K562 (cell line): ENCODE results near the gene EDDM13. TPM values are rescaled to one million over a fixed set of nuclear protein-coding genes. Genes with fewer than 3 reads are reported as not detected.

Experiments
- ATAC-seq: fragments of 200-7000 bp; cut with Tn5 transposase; 3 replicates; pipeline ENCODE4 v1.9.1; 2020; ENCODE audit warnings: moderate library complexity
- BruUV-seq: library from RNA; stranded (reverse); fragments of 400-500 nt; replicated peaks from 2 replicates; lab custom pipeline; 2021; lab: Mats Ljungman, UMichigan
- CTCF ChIA-PET: fragments of 300-600 bp; formaldehyde crosslinking; extraction: SDS; loops from one replicate; lab custom pipeline; 2021; ENCODE audit warnings: low intra/inter-chr PET ratio; lab: Yijun Ruan, JAX
- POLR2A ChIA-PET: fragments of 300-600, 350-650 bp; sonication (Branson Sonifier 250); formaldehyde crosslinking; extraction: SDS; loops from one replicate; lab custom pipeline; 2021; ENCODE audit warnings: antibody characterized with exemption, inconsistent platforms; lab: Yijun Ruan, JAX
- DNase-seq, 4 experiments: peaks; one replicate each; pipeline versions ENCODE4 v3.0.0 to v3.0.0-alpha.2; 2011 to 2018; ENCODE audit warnings: low spot score in 3 of 4, mixed read lengths in 3 of 4; ENCODE audit errors: extremely low read depth in 1 of 4
- FAIRE-seq: peaks from 2 replicates; lab custom pipeline; 2011; peaks lifted over from hg19 to GRCh38; lab: Jason Lieb, UNC
- H2AFZ ChIP-seq: 2 replicates; pipeline ENCODE4 v1.6.0; 2011; ENCODE audit warnings: low read depth, low read length, control low read depth, inconsistent platforms
- H3K27ac ChIP-seq: fragments of 200-600 bp; 3 replicates; pipeline ENCODE4 v1.8.0; 2011; ENCODE audit warnings: low read depth, mild to moderate bottlenecking, control low read depth, inconsistent platforms, low read length, moderate library complexity, mixed read lengths; ENCODE audit errors: extremely low read depth
- H3K27me3 ChIP-seq, 2 experiments: fragments of 300-600 bp in 1 of 2; 2 replicates in 1 of 2; 3 replicates in 1 of 2; pipeline versions ENCODE4 v1.6.0 to v1.8.0; 2011; ENCODE audit warnings: inconsistent platforms in 2 of 2, low read length in 2 of 2, mild to moderate bottlenecking in 1 of 2, mixed read lengths in 1 of 2, moderate library complexity in 1 of 2; ENCODE audit not compliant: control insufficient read depth in 2 of 2, insufficient read depth in 2 of 2
- H3K36me3 ChIP-seq: fragments of 300-600 bp; 3 replicates; pipeline ENCODE4 v1.8.0; 2011; ENCODE audit warnings: mild to moderate bottlenecking, low read length, inconsistent platforms; ENCODE audit not compliant: control insufficient read depth, insufficient read depth
- H3K4me1 ChIP-seq, 2 experiments: fragments of 200-600 bp in 1 of 2; replicated peaks in 1 of 2; 2 replicates in 1 of 2; 3 replicates in 1 of 2; pipeline versions ENCODE4 v1.5.1 to v1.8.0; 2011; ENCODE audit warnings: inconsistent platforms in 2 of 2, low read length in 2 of 2, mild to moderate bottlenecking in 1 of 2, mixed read lengths in 1 of 2, moderate library complexity in 1 of 2; ENCODE audit not compliant: control insufficient read depth in 2 of 2, insufficient read depth in 2 of 2
- H3K4me2 ChIP-seq: 2 replicates; pipeline ENCODE4 v1.6.1; 2011; ENCODE audit warnings: low read length, control low read depth, inconsistent platforms, mixed read lengths; ENCODE audit not compliant: insufficient read depth
- H3K4me3 ChIP-seq: fragments of 200-600 bp; sonication (generic), shearing (Covaris generic); 2 replicates; pipeline ENCODE4 v1.5.1; 2016; ENCODE audit warnings: control low read depth, inconsistent platforms
- H3K79me2 ChIP-seq: fragments of 200-600 bp; 3 replicates; pipeline ENCODE4 v1.8.0; 2011; ENCODE audit warnings: low read length, inconsistent platforms; ENCODE audit not compliant: control insufficient read depth, insufficient read depth
- H3K9ac ChIP-seq, 2 experiments: 2 replicates each; pipeline versions ENCODE4 v1.6.0 to v1.6.1; 2011; ENCODE audit warnings: low read depth in 2 of 2, low read length in 2 of 2, control low read depth in 1 of 2, inconsistent platforms in 1 of 2, mild to moderate bottlenecking in 1 of 2, mixed read lengths in 1 of 2; ENCODE audit not compliant: insufficient read depth in 1 of 2
- H3K9me1 ChIP-seq: one replicate; pipeline ENCODE4 v1.6.0; 2011; ENCODE audit warnings: inconsistent platforms, mild to moderate bottlenecking, low read length, moderate library complexity; ENCODE audit not compliant: control insufficient read depth, insufficient read depth
- H3K9me3 ChIP-seq: replicated peaks from 2 replicates; pipeline ENCODE4 v1.5.1; 2011; ENCODE audit warnings: low read depth, low read length, inconsistent platforms; ENCODE audit not compliant: control insufficient read depth, insufficient read depth
- H4K20me1 ChIP-seq: replicated peaks from 2 replicates; pipeline ENCODE4 v1.6.1; 2011; ENCODE audit warnings: low read length, inconsistent platforms, mixed read lengths; ENCODE audit not compliant: control insufficient read depth, insufficient read depth
- BACH1 ChIP-seq: fragments of 200-800 bp; sonication (Bioruptor generic); IDR thresholded peaks from 2 replicates; pipeline ENCODE4 v1.6.1; 2016; ENCODE audit warnings: missing genetic modification characterization, missing compliant biosample characterization
- ESRRA ChIP-seq: fragments of 450-650 bp; IDR thresholded peaks from 2 replicates; pipeline ENCODE4 v1.6.1; 2014; ENCODE audit warnings: low read depth, mild to moderate bottlenecking, moderate library complexity, borderline replicate concordance
- FOXA1 ChIP-seq: fragments of 450-650 bp; IDR thresholded peaks from 2 replicates; pipeline ENCODE4 v1.6.1; 2016; ENCODE audit warnings: mild to moderate bottlenecking, borderline replicate concordance
- GABPA ChIP-seq: fragments of 200-800 bp; sonication (Bioruptor generic); conservative IDR thresholded peaks from 2 replicates; pipeline ENCODE4 v1.6.1; 2016; ENCODE audit warnings: low read depth, missing genetic modification characterization, missing compliant biosample characterization
- HDGF ChIP-seq: fragments of 450-650 bp; IDR thresholded peaks from 2 replicates; pipeline ENCODE4 v1.6.1; 2016
- HNRNPH1 ChIP-seq: fragments of 200-400 bp; formaldehyde crosslinking; optimal IDR thresholded peaks from 2 replicates; pipeline ENCODE3; 2017; ENCODE audit warnings: low read depth, mild to moderate bottlenecking, low read length, moderate library complexity
- ID3 ChIP-seq, 2 experiments: fragments of 250-450 bp in 1 of 2; fragments of 450-650 bp in 1 of 2; sonication (Bioruptor Pico) in 1 of 2; IDR thresholded peaks; 2 replicates each; pipeline versions ENCODE4 v1.6.1 to v1.8.0; 2016 to 2021; ENCODE audit warnings: mild to moderate bottlenecking in 2 of 2, moderate library complexity in 2 of 2, missing compliant biosample characterization in 1 of 2, missing genetic modification characterization in 1 of 2
- KLF1 ChIP-seq: fragments of 450-650 bp; IDR thresholded peaks from 2 replicates; pipeline ENCODE4 v1.6.1; 2016; ENCODE audit warnings: missing genetic modification characterization, missing compliant biosample characterization
- MAFG ChIP-seq: fragments of 450-650 bp; conservative IDR thresholded peaks from 2 replicates; pipeline ENCODE4 v1.6.1; 2016; ENCODE audit warnings: missing genetic modification characterization, missing compliant biosample characterization
- MAFK ChIP-seq: IDR thresholded peaks from 2 replicates; pipeline ENCODE4 v1.6.1; 2011; ENCODE audit warnings: low read length, improper control_type of control experiment
- NR4A1 ChIP-seq, 2 experiments: fragments of 250-450 bp in 1 of 2; fragments of 450-650 bp in 1 of 2; sonication (Bioruptor Pico) in 1 of 2; IDR thresholded peaks; 2 replicates each; pipeline versions ENCODE4 v1.4.0 to v1.6.1; 2016 to 2020; ENCODE audit warnings: mild to moderate bottlenecking in 2 of 2, missing compliant biosample characterization in 1 of 2, missing genetic modification characterization in 1 of 2, moderate library complexity in 1 of 2
- POLR2AphosphoS5 ChIP-seq: IDR thresholded peaks from 2 replicates; pipeline ENCODE4 v1.6.1; 2011; ENCODE audit warnings: mild to moderate bottlenecking, low read depth, low read length, moderate library complexity; ENCODE audit not compliant: control insufficient read depth, insufficient read depth
- PRMT5 ChIP-seq: sonication (generic); formaldehyde crosslinking; IDR thresholded peaks from 2 replicates; pipeline ENCODE4 v1.5.0; 2020; ENCODE audit warnings: missing genetic modification reagents
- RNF219 ChIP-seq: fragments of 250-450 bp; sonication (Bioruptor Pico); IDR thresholded peaks from 2 replicates; pipeline ENCODE4 v1.5.0; 2022; ENCODE audit warnings: mild to moderate bottlenecking
- SMARCA4 ChIP-seq: fragments of 450-650 bp; IDR thresholded peaks from 2 replicates; pipeline ENCODE4 v1.6.1; 2016
- SUPT5H ChIP-seq: fragments of 450-650 bp; IDR thresholded peaks from 2 replicates; pipeline ENCODE4 v1.6.1; 2016
- ZBTB9 ChIP-seq: fragments of 450-650 bp; formaldehyde crosslinking; IDR thresholded peaks from 2 replicates; pipeline ENCODE4 v1.4.0; 2020; ENCODE audit warnings: mild to moderate bottlenecking, moderate library complexity
- ZNF316 ChIP-seq: fragments of 450-650 bp; IDR thresholded peaks from 2 replicates; pipeline ENCODE4 v1.6.1; 2016
- ZNF384 ChIP-seq: IDR thresholded peaks from 2 replicates; pipeline ENCODE4 v1.6.1; 2012; ENCODE audit warnings: low read depth, low read length, improper control_type of control experiment
- ZNF668 ChIP-seq: fragments of 250-450 bp; sonication (Bioruptor Pico); IDR thresholded peaks from 2 replicates; pipeline ENCODE4 v1.8.0; 2022; ENCODE audit warnings: mild to moderate bottlenecking, inconsistent platforms
- WGBS: fragments of 100-300 bp; shearing (Covaris generic); methylation state at CpG from one replicate; pipeline ENCODE4 v1.1.6; 2016; ENCODE audit warnings: low coverage, mixed read lengths; ENCODE audit not compliant: insufficient coverage; ENCODE audit errors: missing lambda C conversion rate; 5-methylcytosine and 5-hydroxymethylcytosine counted together
- in situ Hi-C: fragments of 300-500 bp; cut with MboI; formaldehyde crosslinking; loops from 4 replicates; pipeline ENCODE4 v1.15.0; 2018; ENCODE audit warnings: inconsistent platforms, mixed read lengths
- intact Hi-C: fragments of 100-400 bp; cut with micrococcal nuclease; formaldehyde crosslinking; loops from 2 replicates; pipeline ENCODE4 v1.14.2; 2022
- polyA plus RNA-seq, 8 experiments: library from polyadenylated mRNA; depleted of rRNA in 4 of 8; stranded (reverse) in 5 of 8; unstranded in 3 of 8; fragments of >200 nt; fragmentation: Nextera tagmentation in 2 of 8; fragmentation: Illumina TruSeq in 1 of 8; extraction: Ambion mirVana in 2 of 8; extraction: Trizol in 1 of 8; gene quantifications; 2 replicates each; pipeline versions ENCODE4 v1.2.1 to v1.2.3, GENCODE V29; 2011 to 2014; ENCODE audit warnings: inconsistent platforms in 1 of 8, missing spikeins in 1 of 8
- total RNA-seq, 7 experiments: library from RNA; depleted of rRNA in 6 of 7; stranded (reverse); fragments of >200 nt in 6 of 7; fragmentation: Illumina TruSeq in 2 of 7; extraction: Trizol in 2 of 7; gene quantifications; 2 replicates each; pipeline versions ENCODE4 v1.2.1 to v1.2.3, GENCODE V29; 2011 to 2021; ENCODE audit warnings: low replicate concordance in 1 of 7

The EDDM13 gene
- total and polyA plus RNA-seq, 9 of the 15 experiments (the other 6 are each of a cell fraction or from before 2014, with no cell fraction given): 2.0 to 7.7 (median 4.1) TPM

- CTCF ChIA-PET: no interaction called here
- no peaks in the 10 kb centered on the region for H3K9me1 ChIP-seq
- POLR2A ChIA-PET: interaction anchor here (0.5 to 1.6 kb wide), 3 partner anchors 12 to 1689 kb away, joined by 3 to 7 read pairs (median 4); no protein-coding TSS in a partner anchor
- no peaks in the 10 kb centered on the region for H3K27me3 ChIP-seq
- ATAC-seq (peak; percentile 90), DNase-seq (peak in 2 of 4 experiments; percentile 60 to 69), FAIRE-seq (peak; percentile 81)
- no peaks in the 10 kb centered on the region for H4K20me1 ChIP-seq
- no TSS peak for BruUV-seq
- H3K9me3 ChIP-seq: peaks cover 10% of the 10 kb centered on the region
- H3K4me3 ChIP-seq: peak overlapping the region; percentile 2; the same call in 1 of the 2 replicates
- peak overlapping the region; percentile 87 for H3K4me2 ChIP-seq
- in situ Hi-C loops (loop anchor here (25.0 kb wide), 1 partner anchor 685 kb away; the partner anchor contains the start of genes CCDC106, ZNF580 and ZNF581), intact Hi-C loops (no loop called here)
- peak overlapping the region; percentile 90 for H3K27ac ChIP-seq
- 18% methylated on average over 7 of the region's 7 CpGs for WGBS
- peaks cover 14 to 29% of the 10 kb centered on the region in 2 experiments for H3K4me1 ChIP-seq
- H3K79me2 ChIP-seq: no peaks in the 10 kb centered on the region
- peak overlapping the region; percentile 57 to 75 for H3K9ac ChIP-seq
- no peaks in the 10 kb centered on the region for H3K36me3 ChIP-seq
- H2AFZ ChIP-seq: peak overlapping the region; percentile 87
- peak; percentile 42; the same call in 1 of the 2 replicates for TF ChIP-seq GABPA (tag)
- no peak for TF ChIP-seq ID3 (CRISPR knock-in tag; IDR thresholded peaks at IDR 0.05)
- 0 out of 2 replicates have a peak, but pooled peaks have one; percentile 18 for TF ChIP-seq ID3 (tag; IDR thresholded peaks at IDR 0.05)
- no peak for TF ChIP-seq FOXA1
- TF ChIP-seq SUPT5H: peak; percentile 60; the same call in 1 of the 2 replicates
- TF ChIP-seq MAFG (tag): peak; percentile 77
- TF ChIP-seq ZNF384: no peak
- TF ChIP-seq MAFK: peak; percentile 61; the same call in 1 of the 2 replicates
- TF ChIP-seq HDGF: no peak
- TF ChIP-seq ZBTB9 (CRISPR knock-in tag): no peak
- TF ChIP-seq RNF219 (CRISPR knock-in tag): no peak
- peak; percentile 39 for TF ChIP-seq SMARCA4
- TF ChIP-seq HNRNPH1: no peak
- TF ChIP-seq ZNF316: 0 out of 2 replicates have a peak, but pooled peaks have one; percentile 25
- no peak for TF ChIP-seq ESRRA
- no peak for TF ChIP-seq KLF1
- no peak for TF ChIP-seq NR4A1 (CRISPR knock-in tag; IDR thresholded peaks at IDR 0.05)
- TF ChIP-seq NR4A1 (tag; IDR thresholded peaks at IDR 0.05): 0 out of 2 replicates have a peak, but pooled peaks have one; percentile 9
- 0 out of 2 replicates have a peak, but pooled peaks have one; percentile 46 for TF ChIP-seq POLR2AphosphoS5
- 0 out of 2 replicates have a peak, but pooled peaks have one; percentile 39 for TF ChIP-seq ZNF668 (CRISPR knock-in tag)
- peak; percentile 53; the same call in 1 of the 2 replicates for TF ChIP-seq BACH1
- no peak for TF ChIP-seq PRMT5 (CRISPR knock-in tag)
These were observed 49.5 kb downstream of the EDDM13 start for GRCh38 chr19:56321989-56322440.
